ENCODE data around the gene KAZN. TPM values are rescaled to one million over a fixed set of nuclear protein-coding genes. Genes with fewer than 3 reads are reported as not detected.

Gene KAZN
- total and polyA plus RNA-seq, 8 donors = 11.1 to 37.5 (median 30.2) TPM

GRCh38 chr1:14767075-14767474 is 168.6 kb downstream of the KAZN start:
- H3K36me3 ChIP-seq = no peaks in the 10 kb centered on the region
- no peak overlapping the region for H3K4me3 ChIP-seq
- H3K27me3 ChIP-seq = no peaks in the 10 kb centered on the region
- no peak overlapping the region for H3K27ac ChIP-seq
- ATAC-seq = no peak
- no peaks in the 10 kb centered on the region for H3K4me1 ChIP-seq
- no peaks in the 10 kb centered on the region for H3K9me3 ChIP-seq
- intact Hi-C loops (cut with DNase I) = no loop called here
- no peak for TF ChIP-seq CTCF (IDR thresholded peaks at IDR 0.05)
- no peak for DNase-seq

- intact Hi-C loops (cut with DNase I) = no loop called here
- no peak overlapping the region for H3K4me3 ChIP-seq
- H3K27ac ChIP-seq = no peak overlapping the region
- DNase-seq = no peak
- H3K36me3 ChIP-seq = no peaks in the 10 kb centered on the region
- no peaks in the 10 kb centered on the region for H3K9me3 ChIP-seq
- no peaks in the 10 kb centered on the region for H3K4me1 ChIP-seq
- TF ChIP-seq CTCF (IDR thresholded peaks at IDR 0.05) = no peak
- no peaks in the 10 kb centered on the region for H3K27me3 ChIP-seq
- no peak for ATAC-seq
Measured at GRCh38 chr1:14768582-14769304, 170.3 kb downstream of the KAZN start.

- no peak for ATAC-seq
- no peak for TF ChIP-seq CTCF (IDR thresholded peaks at IDR 0.05)
- Histone ChIP-seq H3K36me3 (no peaks in the 10 kb centered on the region), H3K27ac (no peak overlapping the region), H3K4me3 (no peak overlapping the region), H3K9me3 (no peaks in the 10 kb centered on the region), H3K27me3 (no peaks in the 10 kb centered on the region), H3K4me1 (no peaks in the 10 kb centered on the region)
- intact Hi-C loops (cut with DNase I) = no loop called here
- no peak for DNase-seq
Measured at GRCh38 chr1:14769486-14770274, 171.2 kb downstream of the KAZN start.

- intact Hi-C loops (cut with DNase I) = no loop called here
- no peak overlapping the region for H3K27ac ChIP-seq
- H3K27me3 ChIP-seq = no peaks in the 10 kb centered on the region
- DNase-seq (no peak), ATAC-seq (no peak)
- no peaks in the 10 kb centered on the region for H3K4me1 ChIP-seq
- H3K4me3 ChIP-seq = no peak overlapping the region
- H3K36me3 ChIP-seq = no peaks in the 10 kb centered on the region
- no peaks in the 10 kb centered on the region for H3K9me3 ChIP-seq
- TF ChIP-seq CTCF (IDR thresholded peaks at IDR 0.05) = no peak
Measured at GRCh38 chr1:14773396-14774025, 175.0 kb downstream of the KAZN start.

GRCh38 chr1:14774225-14774624 is 175.7 kb downstream of the KAZN start:
- Histone ChIP-seq H3K27me3 (no peaks in the 10 kb centered on the region), H3K4me3 (no peak overlapping the region), H3K36me3 (no peaks in the 10 kb centered on the region), H3K4me1 (no peaks in the 10 kb centered on the region), H3K27ac (no peak overlapping the region), H3K9me3 (no peaks in the 10 kb centered on the region)
- ATAC-seq (no peak), DNase-seq (no peak)
- TF ChIP-seq CTCF (IDR thresholded peaks at IDR 0.05) = no peak
- intact Hi-C loops (cut with DNase I) = no loop called here

All from left lung (tissue), 10 donors.